DOHH2 (cell line): Measurements from ENCODE around the gene SLC8B1.

ENCODE experiments used
- H3F3A ChIP-seq: fragments of 200-600 bp; sonication (generic), shearing (Covaris generic); 2 replicates; pipeline ENCODE4 v1.6.0; 2016; ENCODE audit warnings: antibody characterized with exemption, mild to moderate bottlenecking; ENCODE audit not compliant: control insufficient read depth, insufficient read depth
- H3K27ac ChIP-seq: fragments of 200-600 bp; sonication (generic); 2 replicates; pipeline ENCODE4 v1.5.1; 2014; ENCODE audit warnings: low read depth, mild to moderate bottlenecking, low read length, moderate library complexity
- H3K27me3 ChIP-seq: fragments of 200-600 bp; sonication (generic); 2 replicates; pipeline ENCODE4 v1.6.1; 2014; ENCODE audit warnings: mild to moderate bottlenecking, low read length, mixed read lengths; ENCODE audit not compliant: control insufficient read depth
- H3K36me3 ChIP-seq: fragments of 200-600 bp; sonication (generic); 2 replicates; pipeline ENCODE4 v1.6.1; 2014; ENCODE audit warnings: mild to moderate bottlenecking, low read length, moderate library complexity, mixed read lengths; ENCODE audit not compliant: control insufficient read depth
- H3K4me1 ChIP-seq: fragments of 200-600 bp; sonication (generic); 2 replicates; pipeline ENCODE4 v1.6.1; 2014; ENCODE audit warnings: mild to moderate bottlenecking, low read length, mixed read lengths; ENCODE audit not compliant: control insufficient read depth
- H3K4me2 ChIP-seq: fragments of 200-600 bp; sonication (generic); 2 replicates; pipeline ENCODE4 v1.6.0; 2014; ENCODE audit warnings: mild to moderate bottlenecking, low read length, moderate library complexity
- H3K4me3 ChIP-seq: fragments of 200-600 bp; sonication (generic); 2 replicates; pipeline ENCODE4 v1.5.1; 2014; ENCODE audit warnings: mild to moderate bottlenecking, low read length, mixed read lengths
- H3K79me2 ChIP-seq: fragments of 200-600 bp; sonication (generic); 2 replicates; pipeline ENCODE4 v1.6.1; 2014; ENCODE audit warnings: mild to moderate bottlenecking, low read length, mixed read lengths; ENCODE audit not compliant: control insufficient read depth
- H3K9me2 ChIP-seq: fragments of 200-600 bp; sonication (generic); replicated peaks from 2 replicates; pipeline ENCODE4 v1.6.1; 2014; ENCODE audit warnings: mild to moderate bottlenecking, low read length, mixed read lengths; ENCODE audit not compliant: control insufficient read depth
- H3K9me3 ChIP-seq: fragments of 200-600 bp; sonication (generic); 2 replicates; pipeline ENCODE4 v1.6.1; 2014; ENCODE audit warnings: antibody characterized with exemption, low read length, mixed read lengths; ENCODE audit not compliant: control insufficient read depth, insufficient read depth
- H4K20me1 ChIP-seq: fragments of 200-600 bp; sonication (generic); 2 replicates; pipeline ENCODE4 v1.6.0; 2014; ENCODE audit warnings: low read depth, mild to moderate bottlenecking, antibody characterized with exemption, low read length, moderate library complexity; ENCODE audit not compliant: control insufficient read depth, insufficient read depth
- EZH2phosphoT487 ChIP-seq: fragments of 200-600 bp; sonication (generic); IDR thresholded peaks from 2 replicates; pipeline ENCODE4 v1.6.1; 2017; ENCODE audit warnings: borderline replicate concordance, mild to moderate bottlenecking, antibody characterized with exemption, low read length, moderate library complexity, mixed read lengths
- TF ChIP-seq, protein P1 (sequence below): fragments of 200-600 bp; sonication (generic); IDR thresholded peaks from one replicate; pipeline ENCODE4 v1.5.1; 2014; ENCODE audit warnings: antibody characterized with exemption, mild to moderate bottlenecking, low read depth, low read length; ENCODE audit not compliant: poor library complexity, severe bottlenecking

SLC8B1 gene

DNA sequence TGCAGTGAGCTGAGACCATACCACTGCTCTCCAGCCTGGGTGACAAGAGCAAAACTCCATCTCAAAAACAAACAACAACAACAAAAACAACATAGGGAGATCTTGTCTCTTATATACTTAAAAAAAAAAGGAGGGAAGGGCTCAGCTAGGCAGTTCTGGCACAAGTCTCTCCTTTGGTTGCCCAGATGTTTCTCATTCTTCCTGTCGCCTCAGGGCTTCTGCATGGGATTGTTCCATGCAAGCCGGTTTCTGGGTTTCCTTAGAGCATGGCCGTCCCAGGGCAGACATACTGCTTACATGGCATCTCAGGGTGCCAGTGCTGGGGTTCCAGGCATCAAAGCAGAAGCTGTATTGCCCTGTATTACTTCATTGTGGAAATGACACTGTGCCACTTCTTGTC, 5.2 kb upstream of the SLC8B1 start:
- Histone ChIP-seq H4K20me1 (no peaks in the 10 kb centered on the region), H3F3A (no peaks in the 10 kb centered on the region), H3K9me3 (no peaks in the 10 kb centered on the region), H3K36me3 (no peaks in the 10 kb centered on the region), H3K4me3 (no peak overlapping the region), H3K4me1 (no peaks in the 10 kb centered on the region; the same call in 1 of the 2 replicates), H3K4me2 (no peak overlapping the region), H3K27me3 (peaks cover 14% of the 10 kb centered on the region), H3K9me2 (no peaks in the 10 kb centered on the region), H3K27ac (no peak overlapping the region), H3K79me2 (no peaks in the 10 kb centered on the region)
- TF ChIP-seq EZH2phosphoT487: no peak
- TF ChIP-seq, protein P1, sequence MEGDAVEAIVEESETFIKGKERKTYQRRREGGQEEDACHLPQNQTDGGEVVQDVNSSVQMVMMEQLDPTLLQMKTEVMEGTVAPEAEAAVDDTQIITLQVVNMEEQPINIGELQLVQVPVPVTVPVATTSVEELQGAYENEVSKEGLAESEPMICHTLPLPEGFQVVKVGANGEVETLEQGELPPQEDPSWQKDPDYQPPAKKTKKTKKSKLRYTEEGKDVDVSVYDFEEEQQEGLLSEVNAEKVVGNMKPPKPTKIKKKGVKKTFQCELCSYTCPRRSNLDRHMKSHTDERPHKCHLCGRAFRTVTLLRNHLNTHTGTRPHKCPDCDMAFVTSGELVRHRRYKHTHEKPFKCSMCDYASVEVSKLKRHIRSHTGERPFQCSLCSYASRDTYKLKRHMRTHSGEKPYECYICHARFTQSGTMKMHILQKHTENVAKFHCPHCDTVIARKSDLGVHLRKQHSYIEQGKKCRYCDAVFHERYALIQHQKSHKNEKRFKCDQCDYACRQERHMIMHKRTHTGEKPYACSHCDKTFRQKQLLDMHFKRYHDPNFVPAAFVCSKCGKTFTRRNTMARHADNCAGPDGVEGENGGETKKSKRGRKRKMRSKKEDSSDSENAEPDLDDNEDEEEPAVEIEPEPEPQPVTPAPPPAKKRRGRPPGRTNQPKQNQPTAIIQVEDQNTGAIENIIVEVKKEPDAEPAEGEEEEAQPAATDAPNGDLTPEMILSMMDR: no peak

DNA sequence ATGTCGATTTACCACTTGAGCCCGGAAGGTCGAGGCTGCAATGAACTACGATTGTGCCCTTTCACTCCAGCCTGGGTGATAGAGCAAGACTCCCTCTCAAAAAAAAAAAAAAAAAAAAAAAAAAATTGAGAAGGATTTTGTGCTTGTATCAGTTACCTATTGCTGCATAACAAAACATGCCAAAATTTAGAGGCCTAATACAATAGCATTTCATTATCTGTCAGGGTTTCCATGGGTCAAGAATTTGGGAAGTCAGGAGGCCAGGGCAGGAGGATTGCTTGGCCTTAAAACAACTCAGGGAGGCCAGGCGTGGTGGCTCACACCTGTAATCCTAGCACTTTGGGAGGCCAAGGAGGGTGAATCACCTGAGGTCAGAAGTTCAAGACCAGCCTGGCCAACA, 4.6 kb upstream of the SLC8B1 start:
- Histone ChIP-seq H3K4me3 (no peak overlapping the region), H3K36me3 (no peaks in the 10 kb centered on the region), H3F3A (no peaks in the 10 kb centered on the region), H3K27ac (no peak overlapping the region), H3K4me1 (no peaks in the 10 kb centered on the region; the same call in 1 of the 2 replicates), H4K20me1 (no peaks in the 10 kb centered on the region), H3K9me3 (no peaks in the 10 kb centered on the region), H3K27me3 (peaks cover 14% of the 10 kb centered on the region), H3K4me2 (no peak overlapping the region), H3K79me2 (peaks cover 1% of the 10 kb centered on the region; the same call in 1 of the 2 replicates), H3K9me2 (no peaks in the 10 kb centered on the region)
- TF ChIP-seq EZH2phosphoT487: no peak
- TF ChIP-seq, protein P1: no peak

DNA sequence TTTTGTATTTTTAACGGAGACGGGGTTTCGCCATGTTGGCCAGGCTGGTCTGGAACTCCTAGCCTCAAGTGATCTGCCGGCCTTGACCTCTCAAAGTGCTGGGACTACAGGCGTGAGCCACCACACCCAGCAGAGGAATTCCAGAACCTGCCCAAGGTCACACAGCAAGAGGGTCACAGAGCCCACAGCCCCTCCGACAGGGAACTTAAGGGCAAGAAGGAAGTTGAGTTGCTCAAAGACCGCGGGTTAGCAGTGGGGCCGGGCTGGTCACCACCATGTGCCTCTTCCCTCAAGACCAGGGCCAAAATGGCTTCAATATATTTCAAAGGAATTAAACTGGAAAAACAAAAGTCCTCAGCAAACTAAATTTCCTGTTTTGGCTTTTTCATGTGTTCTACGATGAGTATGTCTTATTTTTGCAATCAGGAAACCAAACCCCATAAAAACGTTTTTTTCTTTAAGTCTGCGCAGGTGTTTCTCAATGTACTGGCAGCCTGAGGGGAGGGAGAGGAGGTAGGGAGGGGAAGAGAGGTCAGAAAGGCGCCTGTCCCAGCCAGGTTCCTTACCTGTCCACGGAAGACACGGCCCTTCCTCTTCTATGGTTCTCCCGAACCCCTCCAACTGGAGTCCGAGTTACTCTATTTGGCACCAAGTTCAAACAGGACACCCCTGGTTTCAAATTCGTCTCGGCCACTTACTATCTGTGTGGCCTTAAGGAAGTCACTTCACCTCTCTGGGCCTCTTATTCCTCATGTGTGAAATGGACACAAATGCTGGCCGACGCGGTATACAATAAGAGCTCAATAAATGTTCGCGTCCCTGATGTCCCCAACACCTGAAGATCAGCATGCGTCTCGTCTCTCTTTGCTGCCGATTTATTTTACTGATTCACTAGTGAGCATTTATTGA, 778 bp downstream of the SLC8B1 start:
- 0 out of 2 replicates have a peak overlapping the region, but pooled peaks have one; percentile 7 for H3K27ac ChIP-seq
- H3F3A ChIP-seq: no peaks in the 10 kb centered on the region; the same call in 1 of the 2 replicates
- no peaks in the 10 kb centered on the region for H4K20me1 ChIP-seq
- TF ChIP-seq EZH2phosphoT487: no peak
- TF ChIP-seq, protein P1: no peak
- peaks cover 7% of the 10 kb centered on the region; the same call in 1 of the 2 replicates for H3K27me3 ChIP-seq
- peaks cover 24% of the 10 kb centered on the region for H3K36me3 ChIP-seq
- H3K4me3 ChIP-seq: peak overlapping the region; percentile 86
- peak overlapping the region; percentile 66 for H3K4me2 ChIP-seq
- H3K9me2 ChIP-seq: no peaks in the 10 kb centered on the region
- peaks cover 13% of the 10 kb centered on the region for H3K79me2 ChIP-seq
- no peaks in the 10 kb centered on the region for H3K9me3 ChIP-seq
- H3K4me1 ChIP-seq: peaks cover 23% of the 10 kb centered on the region
